ENCODE measurements around the gene TFF3.

DNA sequence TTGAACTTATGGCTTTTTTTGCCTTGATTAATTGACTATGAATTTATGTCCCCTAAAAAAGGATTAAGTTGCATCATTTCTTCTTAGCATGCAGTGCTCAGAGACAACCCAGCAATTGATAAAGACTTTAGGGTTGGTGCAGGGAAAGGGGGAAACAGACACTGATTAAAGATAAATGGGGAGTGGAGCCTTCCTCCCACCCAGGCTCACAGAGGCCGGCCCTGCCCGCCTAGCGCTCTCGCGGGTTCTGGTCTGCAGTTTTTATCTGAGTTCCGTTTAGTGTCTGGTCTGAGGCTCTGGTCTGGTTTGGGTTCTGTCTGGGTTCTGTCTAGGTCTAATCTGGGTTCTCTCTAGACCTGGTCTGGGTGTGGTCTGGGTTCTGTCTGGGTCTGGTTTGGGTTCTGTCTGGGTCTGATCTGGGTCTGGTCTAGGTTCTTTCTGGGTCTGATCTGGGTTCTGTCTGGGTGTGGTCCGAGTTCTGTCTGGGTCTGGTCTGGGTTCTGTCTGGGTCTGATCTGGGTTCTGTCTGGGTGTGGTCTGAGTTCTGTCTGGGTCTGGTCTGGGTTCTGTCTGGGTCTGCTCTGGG, 48.1 kb downstream of the TFF3 start:
- no peak for TF ChIP-seq YY1 (IDR thresholded peaks at IDR 0.05; ENCODE audit: insufficient read depth, insufficient read length)
- TF ChIP-seq SUZ12 (IDR thresholded peaks at IDR 0.05; ENCODE audit: extremely low read depth, insufficient read depth, insufficient read length) = no peak

Data from NT2/D1 (cell line).